Measurements from ENCODE around the gene TCERG1L.

The TCERG1L gene

DNA sequence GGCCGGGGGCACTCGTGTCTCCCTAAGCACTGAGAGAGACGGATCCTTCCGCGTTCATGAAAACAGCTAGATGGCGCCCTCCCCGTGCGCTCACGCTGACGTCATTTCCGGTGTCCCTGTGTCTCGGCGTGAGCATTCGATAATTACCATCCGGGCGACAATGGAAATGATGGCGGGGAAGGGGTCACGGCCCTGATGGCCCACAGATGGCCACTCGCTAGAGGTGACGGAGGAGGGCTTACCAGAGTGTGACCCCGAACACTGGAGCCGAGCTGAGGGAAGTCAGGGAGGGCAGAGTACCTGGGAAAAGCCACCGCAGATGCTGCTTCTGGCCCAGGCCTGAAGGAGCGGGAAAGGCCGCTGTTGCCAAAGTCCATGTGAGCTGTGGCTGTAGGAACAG is 222.9 kb downstream of the TCERG1L start:
- Histone ChIP-seq H3K9me3 (ENCODE audit: control insufficient read depth in 1 of 2, low read length in 2 of 2) (peaks cover 0 to 4% of the 10 kb centered on the region in 2 donors), H3K27me3 (ENCODE audit: low read depth, low read length) (no peaks in the 10 kb centered on the region), H3K27ac (ENCODE audit: low read length) (no peak overlapping the region), H3K4me3 (ENCODE audit: low read depth in 1 of 2, low read length in 2 of 2) (no peak overlapping the region), H3K36me3 (ENCODE audit: control insufficient read depth in 1 of 2, insufficient read depth in 2 of 2, low read length in 2 of 2) (no peaks in the 10 kb centered on the region), H3K4me1 (ENCODE audit: control insufficient read depth in 1 of 2, insufficient read depth in 2 of 2, low read length in 2 of 2) (no peaks in the 10 kb centered on the region)

- Histone ChIP-seq H3K4me3 (ENCODE audit: low read depth in 1 of 2, low read length in 2 of 2) (no peak overlapping the region), H3K36me3 (ENCODE audit: control insufficient read depth in 1 of 2, insufficient read depth in 2 of 2, low read length in 2 of 2) (no peaks in the 10 kb centered on the region), H3K27me3 (ENCODE audit: low read depth, low read length) (no peaks in the 10 kb centered on the region), H3K27ac (ENCODE audit: low read length) (no peak overlapping the region), H3K4me1 (ENCODE audit: control insufficient read depth in 1 of 2, insufficient read depth in 2 of 2, low read length in 2 of 2) (no peaks in the 10 kb centered on the region), H3K9me3 (ENCODE audit: control insufficient read depth in 1 of 2, low read length in 2 of 2) (peaks cover 0 to 4% of the 10 kb centered on the region in 2 donors)
Measured at GRCh38 chr10:131087464-131088215, 223.9 kb downstream of the TCERG1L start.

GRCh38 chr10:131086511-131086910 is 225.0 kb downstream of the TCERG1L start:
- Histone ChIP-seq H3K4me3 (ENCODE audit: low read depth in 1 of 2, low read length in 2 of 2) (no peak overlapping the region), H3K9me3 (ENCODE audit: control insufficient read depth in 1 of 2, low read length in 2 of 2) (peaks cover 0 to 4% of the 10 kb centered on the region in 2 donors), H3K27ac (ENCODE audit: low read length) (no peak overlapping the region), H3K4me1 (ENCODE audit: control insufficient read depth in 1 of 2, insufficient read depth in 2 of 2, low read length in 2 of 2) (no peaks in the 10 kb centered on the region), H3K36me3 (ENCODE audit: control insufficient read depth in 1 of 2, insufficient read depth in 2 of 2, low read length in 2 of 2) (no peaks in the 10 kb centered on the region), H3K27me3 (ENCODE audit: low read depth, low read length) (no peaks in the 10 kb centered on the region)

DNA sequence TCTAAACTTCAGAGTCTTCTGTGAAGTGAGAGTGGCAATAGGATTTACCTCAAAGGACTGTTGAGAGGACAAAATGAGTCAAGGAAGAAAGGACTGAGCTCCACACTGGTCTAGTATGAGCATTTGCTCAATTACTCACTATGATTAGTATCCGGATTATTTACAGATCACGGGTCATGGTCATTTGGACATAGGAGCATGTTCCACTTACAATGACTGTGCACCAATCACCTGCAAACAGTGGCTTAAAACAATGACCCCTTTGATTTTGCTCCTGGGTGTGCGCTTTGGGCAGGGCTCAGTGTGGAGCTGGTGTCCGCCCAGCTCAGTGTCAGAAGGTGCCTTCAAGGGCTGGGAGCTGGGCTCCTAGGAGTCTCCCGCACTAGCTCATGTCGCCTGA is 225.4 kb downstream of the TCERG1L start:
- no peaks in the 10 kb centered on the region for H3K36me3 ChIP-seq (ENCODE audit: control insufficient read depth in 1 of 2, insufficient read depth in 2 of 2, low read length in 2 of 2)
- H3K27me3 ChIP-seq (ENCODE audit: low read depth, low read length) = no peaks in the 10 kb centered on the region
- no peak overlapping the region for H3K4me3 ChIP-seq (ENCODE audit: low read depth in 1 of 2, low read length in 2 of 2)
- H3K27ac ChIP-seq (ENCODE audit: low read length) = no peak overlapping the region
- H3K9me3 ChIP-seq (ENCODE audit: control insufficient read depth in 1 of 2, low read length in 2 of 2) = peaks cover 0 to 4% of the 10 kb centered on the region in 2 donors
- H3K4me1 ChIP-seq (ENCODE audit: control insufficient read depth in 1 of 2, insufficient read depth in 2 of 2, low read length in 2 of 2) = no peaks in the 10 kb centered on the region

DNA sequence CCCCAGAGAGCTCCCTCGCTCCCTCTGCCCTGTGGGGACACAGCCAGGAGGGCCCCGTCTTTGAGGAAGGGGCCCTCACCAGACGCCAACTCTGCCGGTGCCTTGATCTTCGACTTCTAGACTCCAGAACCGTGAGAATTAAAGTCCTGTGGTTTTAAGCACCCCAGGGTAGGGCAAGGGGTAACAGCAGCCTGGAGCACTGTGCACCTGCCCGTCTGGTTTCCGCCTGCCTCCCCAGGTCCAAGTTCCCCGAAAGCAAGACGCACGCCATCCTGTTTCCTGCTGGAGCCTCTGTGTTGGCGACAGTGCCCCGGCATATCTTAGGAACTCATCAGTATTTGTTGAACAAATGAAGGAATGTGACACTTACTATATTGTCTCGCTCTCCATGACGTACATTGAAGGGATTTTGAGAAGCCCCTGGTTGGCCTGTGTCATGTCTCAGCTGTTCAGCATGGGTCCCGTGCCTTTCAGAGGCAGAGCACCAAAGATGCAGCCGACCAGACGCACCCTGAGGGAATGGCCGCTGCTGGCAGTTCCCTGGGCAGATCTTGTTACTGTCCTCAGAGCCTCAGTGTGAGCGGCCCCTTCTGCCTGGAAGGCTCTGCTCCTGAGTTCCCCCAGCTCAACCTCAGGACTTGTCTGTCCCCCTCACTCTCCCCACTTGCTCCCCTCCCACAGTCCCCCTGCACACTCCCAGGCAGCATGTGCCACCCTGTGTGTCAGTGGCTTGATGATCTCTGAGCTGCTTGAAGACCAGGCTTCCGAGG is 226.2 kb downstream of the TCERG1L start:
- no peak overlapping the region for H3K27ac ChIP-seq (ENCODE audit: low read length)
- no peaks in the 10 kb centered on the region for H3K27me3 ChIP-seq (ENCODE audit: low read depth, low read length)
- no peaks in the 10 kb centered on the region for H3K4me1 ChIP-seq (ENCODE audit: control insufficient read depth in 1 of 2, insufficient read depth in 2 of 2, low read length in 2 of 2)
- no peak overlapping the region for H3K4me3 ChIP-seq (ENCODE audit: low read depth in 1 of 2, low read length in 2 of 2)
- no peaks in the 10 kb centered on the region for H3K36me3 ChIP-seq (ENCODE audit: control insufficient read depth in 1 of 2, insufficient read depth in 2 of 2, low read length in 2 of 2)
- H3K9me3 ChIP-seq (ENCODE audit: control insufficient read depth in 1 of 2, low read length in 2 of 2) = peaks cover 0 to 4% of the 10 kb centered on the region in 2 donors

GRCh38 chr10:131084791-131085090 is 226.8 kb downstream of the TCERG1L start:
- H3K36me3 ChIP-seq (ENCODE audit: control insufficient read depth in 1 of 2, insufficient read depth in 2 of 2, low read length in 2 of 2) = no peaks in the 10 kb centered on the region
- no peak overlapping the region for H3K27ac ChIP-seq (ENCODE audit: low read length)
- H3K4me1 ChIP-seq (ENCODE audit: control insufficient read depth in 1 of 2, insufficient read depth in 2 of 2, low read length in 2 of 2) = no peaks in the 10 kb centered on the region
- H3K9me3 ChIP-seq (ENCODE audit: control insufficient read depth in 1 of 2, low read length in 2 of 2) = peaks cover 0 to 4% of the 10 kb centered on the region in 2 donors
- no peaks in the 10 kb centered on the region for H3K27me3 ChIP-seq (ENCODE audit: low read depth, low read length)
- H3K4me3 ChIP-seq (ENCODE audit: low read depth in 1 of 2, low read length in 2 of 2) = no peak overlapping the region

GRCh38 chr10:131083915-131084790 is 227.4 kb downstream of the TCERG1L start:
- no peaks in the 10 kb centered on the region for H3K27me3 ChIP-seq (ENCODE audit: low read depth, low read length)
- H3K4me3 ChIP-seq (ENCODE audit: low read depth in 1 of 2, low read length in 2 of 2) = no peak overlapping the region
- no peaks in the 10 kb centered on the region for H3K36me3 ChIP-seq (ENCODE audit: control insufficient read depth in 1 of 2, insufficient read depth in 2 of 2, low read length in 2 of 2)

DNA sequence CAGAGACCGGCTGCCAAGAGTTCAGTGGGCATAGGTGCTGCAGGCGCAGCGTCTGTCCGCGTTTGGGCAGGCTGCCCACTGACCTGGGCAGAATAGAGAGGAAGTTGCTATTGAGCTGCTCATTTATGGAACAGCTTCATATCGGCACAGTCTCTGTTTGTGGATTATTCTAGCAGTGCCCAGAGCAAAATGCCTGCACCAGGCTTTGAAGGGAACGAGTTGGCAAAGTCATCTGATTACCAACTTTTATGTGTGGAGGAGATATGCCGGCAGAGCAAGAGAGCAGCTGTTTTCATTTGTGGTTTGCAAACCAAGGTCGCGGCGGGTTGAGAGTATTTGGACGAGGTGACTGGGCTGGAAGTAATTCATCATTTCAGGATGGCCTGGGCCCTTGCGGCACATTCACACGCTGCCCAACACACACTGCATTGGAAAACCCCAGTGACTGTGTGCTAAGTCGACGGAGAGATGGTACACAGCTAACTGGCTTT is 228.5 kb downstream of the TCERG1L start:
- Histone ChIP-seq H3K27me3 (ENCODE audit: low read depth, low read length) (no peaks in the 10 kb centered on the region), H3K36me3 (ENCODE audit: control insufficient read depth in 1 of 2, insufficient read depth in 2 of 2, low read length in 2 of 2) (no peaks in the 10 kb centered on the region), H3K9me3 (ENCODE audit: control insufficient read depth in 1 of 2, low read length in 2 of 2) (peaks cover 0 to 4% of the 10 kb centered on the region in 2 donors), H3K27ac (ENCODE audit: low read length) (no peak overlapping the region), H3K4me1 (ENCODE audit: control insufficient read depth in 1 of 2, insufficient read depth in 2 of 2, low read length in 2 of 2) (no peaks in the 10 kb centered on the region), H3K4me3 (ENCODE audit: low read depth in 1 of 2, low read length in 2 of 2) (no peak overlapping the region)

More at GRCh38 chr10:131083915-131084790, 227.4 kb downstream of the TCERG1L start:
- no peak overlapping the region for H3K27ac ChIP-seq (ENCODE audit: low read length)
- H3K9me3 ChIP-seq (ENCODE audit: control insufficient read depth in 1 of 2, low read length in 2 of 2) = peaks cover 0 to 4% of the 10 kb centered on the region in 2 donors
- no peaks in the 10 kb centered on the region for H3K4me1 ChIP-seq (ENCODE audit: control insufficient read depth in 1 of 2, insufficient read depth in 2 of 2, low read length in 2 of 2)

GRCh38 chr10:131082201-131082850 is 229.2 kb downstream of the TCERG1L start:
- Histone ChIP-seq H3K9me3 (ENCODE audit: control insufficient read depth in 1 of 2, low read length in 2 of 2) (peaks cover 0 to 4% of the 10 kb centered on the region in 2 donors), H3K4me1 (ENCODE audit: control insufficient read depth in 1 of 2, insufficient read depth in 2 of 2, low read length in 2 of 2) (no peaks in the 10 kb centered on the region), H3K4me3 (ENCODE audit: low read depth in 1 of 2, low read length in 2 of 2) (no peak overlapping the region), H3K27me3 (ENCODE audit: low read depth, low read length) (no peaks in the 10 kb centered on the region), H3K36me3 (ENCODE audit: control insufficient read depth in 1 of 2, insufficient read depth in 2 of 2, low read length in 2 of 2) (no peaks in the 10 kb centered on the region), H3K27ac (ENCODE audit: low read length) (no peak overlapping the region)

GRCh38 chr10:131081786-131082185 is 229.7 kb downstream of the TCERG1L start:
- Histone ChIP-seq H3K9me3 (ENCODE audit: control insufficient read depth in 1 of 2, low read length in 2 of 2) (peaks cover 0 to 4% of the 10 kb centered on the region in 2 donors), H3K27ac (ENCODE audit: low read length) (no peak overlapping the region), H3K4me1 (ENCODE audit: control insufficient read depth in 1 of 2, insufficient read depth in 2 of 2, low read length in 2 of 2) (no peaks in the 10 kb centered on the region), H3K36me3 (ENCODE audit: control insufficient read depth in 1 of 2, insufficient read depth in 2 of 2, low read length in 2 of 2) (no peaks in the 10 kb centered on the region), H3K4me3 (ENCODE audit: low read depth in 1 of 2, low read length in 2 of 2) (no peak overlapping the region), H3K27me3 (ENCODE audit: low read depth, low read length) (no peaks in the 10 kb centered on the region)
